ENCODE data around the gene BPTF. TPM values are rescaled to one million over a fixed set of nuclear protein-coding genes. Genes with fewer than 3 reads are reported as not detected.
"Not testable (repeated sequence)": the region's sequence is repeated elsewhere in the genome, so short reads cannot be mapped to it uniquely, and the experiment has no call there.

BPTF gene
- total RNA-seq, 2 donors from 2014 or later: 53.3 to 77.3 TPM

GRCh38 chr17:67818110-67819002 lies 6.9 kb upstream of the BPTF start:
- DNase-seq (ENCODE audit: low spot score) (no peak), ATAC-seq (ENCODE audit: insufficient number of reproducible peaks, low FRiP score, low read depth) (no peak)
- H3K4me1 ChIP-seq (ENCODE audit: control insufficient read depth in 1 of 2, low read depth in 2 of 2): no peaks in the 10 kb centered on the region
- no peaks in the 10 kb centered on the region for H3K9me3 ChIP-seq
- no peaks in the 10 kb centered on the region for H3K27me3 ChIP-seq (replicated peaks; ENCODE audit: insufficient read depth)
- TF ChIP-seq CTCF (IDR thresholded peaks at IDR 0.05): no peak
- no peak overlapping the region for H3K4me3 ChIP-seq
- no peaks in the 10 kb centered on the region for H3K36me3 ChIP-seq
- H3K27ac ChIP-seq: no peak overlapping the region

GRCh38 chr17:67819722-67820121 lies 5.6 kb upstream of the BPTF start:
- H3K9me3 ChIP-seq: no peaks in the 10 kb centered on the region
- no peaks in the 10 kb centered on the region for H3K36me3 ChIP-seq
- no peak for TF ChIP-seq CTCF (IDR thresholded peaks at IDR 0.05)
- no peaks in the 10 kb centered on the region for H3K27me3 ChIP-seq (replicated peaks; ENCODE audit: insufficient read depth)
- no peak overlapping the region for H3K4me3 ChIP-seq
- no peak for DNase-seq (ENCODE audit: low spot score)
- no peak overlapping the region for H3K27ac ChIP-seq
- ATAC-seq (ENCODE audit: insufficient number of reproducible peaks, low FRiP score, low read depth): no peak
- H3K4me1 ChIP-seq (ENCODE audit: control insufficient read depth in 1 of 2, low read depth in 2 of 2): peaks cover 4 to 5% of the 10 kb centered on the region in 2 donors

- DNase-seq (ENCODE audit: low spot score) (no peak), ATAC-seq (ENCODE audit: insufficient number of reproducible peaks, low FRiP score, low read depth) (no peak)
- TF ChIP-seq CTCF (IDR thresholded peaks at IDR 0.05): no peak
- H3K36me3 ChIP-seq: no peaks in the 10 kb centered on the region
- no peaks in the 10 kb centered on the region for H3K27me3 ChIP-seq (replicated peaks; ENCODE audit: insufficient read depth)
- H3K27ac ChIP-seq: no peak overlapping the region
- H3K4me1 ChIP-seq (ENCODE audit: control insufficient read depth in 1 of 2, low read depth in 2 of 2): peaks cover 6 to 7% of the 10 kb centered on the region in 2 donors
- H3K4me3 ChIP-seq: no peak overlapping the region
- no peaks in the 10 kb centered on the region for H3K9me3 ChIP-seq
Observed at GRCh38 chr17:67821871-67822367, 3.4 kb upstream of the BPTF start.

- DNase-seq (ENCODE audit: low spot score); H3K9me3 ChIP-seq; H3K27me3 ChIP-seq (replicated peaks; ENCODE audit: insufficient read depth); H3K36me3 ChIP-seq: not testable (repeated sequence)
- Histone ChIP-seq H3K4me1 (ENCODE audit: control insufficient read depth in 1 of 2, low read depth in 2 of 2) (peaks cover 27 to 40% of the 10 kb centered on the region in 2 donors), H3K27ac (peak overlapping the region; percentile 58 to 59), H3K4me3 (peak overlapping the region; percentile 77)
- ATAC-seq (ENCODE audit: insufficient number of reproducible peaks, low FRiP score, low read depth): peak; percentile 53
Observed at GRCh38 chr17:67825627-67826601, 611 bp downstream of the BPTF start.

- Histone ChIP-seq H3K27me3 (replicated peaks; ENCODE audit: insufficient read depth) (no peaks in the 10 kb centered on the region), H3K36me3 (no peaks in the 10 kb centered on the region), H3K9me3 (no peaks in the 10 kb centered on the region), H3K27ac (no peak overlapping the region), H3K4me3 (peak overlapping the region; percentile 36), H3K4me1 (ENCODE audit: control insufficient read depth in 1 of 2, low read depth in 2 of 2) (peaks cover 29 to 41% of the 10 kb centered on the region in 2 donors)
- DNase-seq (ENCODE audit: low spot score): no peak
- no peak for ATAC-seq (ENCODE audit: insufficient number of reproducible peaks, low FRiP score, low read depth)
- no peak for TF ChIP-seq CTCF (IDR thresholded peaks at IDR 0.05)
Observed at GRCh38 chr17:67829331-67829730, 4.0 kb downstream of the BPTF start.
